ENCODE measurements around the gene SLC16A1.

GRCh38 chr1:112896783-112897182 is 59.2 kb downstream of the SLC16A1 start:
- TF ChIP-seq EZH2phosphoT487 (IDR thresholded peaks at IDR 0.05; ENCODE audit: borderline replicate concordance, low read length) (no peak), CTCF (conservative IDR thresholded peaks at IDR 0.05; ENCODE audit: low read depth, low read length) (no peak), EZH2 (IDR thresholded peaks at IDR 0.05; ENCODE audit: low read length, unreplicated experiment) (no peak)
